Measurements from ENCODE around the gene CCSER1.

CCSER1 gene

GRCh38 chr4:90127223-90127705, at the start of gene CCSER1:
Gene CCSER1, plus strand, starts transcription at chr4:90127394.
- no peak for TF ChIP-seq CTCF (IDR thresholded peaks at IDR 0.05; ENCODE audit: borderline replicate concordance, control extremely low read depth, extremely low read depth, insufficient read depth, missing control alignments)
- DNase-seq (ENCODE audit: low spot score): peak; percentile 59
- in situ Hi-C loops (cut with MboI; ENCODE audit: low sequenced_read_pairs, unreplicated experiment): no loop called here

- no peak for TF ChIP-seq CTCF (IDR thresholded peaks at IDR 0.05; ENCODE audit: borderline replicate concordance, control extremely low read depth, extremely low read depth, insufficient read depth, missing control alignments)
- DNase-seq (ENCODE audit: low spot score): no peak
- in situ Hi-C loops (cut with MboI; ENCODE audit: low sequenced_read_pairs, unreplicated experiment): no loop called here
Observed at GRCh38 chr4:90078440-90078839, 48.8 kb upstream of the CCSER1 start.

GRCh38 chr4:90080116-90080515, 47.1 kb upstream of the CCSER1 start:
- in situ Hi-C loops (cut with MboI; ENCODE audit: low sequenced_read_pairs, unreplicated experiment): no loop called here
- no peak for DNase-seq (ENCODE audit: low spot score)
- no peak for TF ChIP-seq CTCF (IDR thresholded peaks at IDR 0.05; ENCODE audit: borderline replicate concordance, control extremely low read depth, extremely low read depth, insufficient read depth, missing control alignments)

- in situ Hi-C loops (cut with MboI; ENCODE audit: low sequenced_read_pairs, unreplicated experiment): no loop called here
- no peak for DNase-seq (ENCODE audit: low spot score)
- TF ChIP-seq CTCF (IDR thresholded peaks at IDR 0.05; ENCODE audit: borderline replicate concordance, control extremely low read depth, extremely low read depth, insufficient read depth, missing control alignments): no peak
Observed at GRCh38 chr4:90081432-90082144, 45.6 kb upstream of the CCSER1 start.

GRCh38 chr4:90082449-90082848, 44.7 kb upstream of the CCSER1 start:
- TF ChIP-seq CTCF (IDR thresholded peaks at IDR 0.05; ENCODE audit: borderline replicate concordance, control extremely low read depth, extremely low read depth, insufficient read depth, missing control alignments): no peak
- DNase-seq (ENCODE audit: low spot score): no peak
- in situ Hi-C loops (cut with MboI; ENCODE audit: low sequenced_read_pairs, unreplicated experiment): no loop called here

- in situ Hi-C loops (cut with MboI; ENCODE audit: low sequenced_read_pairs, unreplicated experiment): no loop called here
- DNase-seq (ENCODE audit: low spot score): no peak
Observed at GRCh38 chr4:90084277-90084966, 42.8 kb upstream of the CCSER1 start.

More at GRCh38 chr4:90084277-90084966, 42.8 kb upstream of the CCSER1 start:
- no peak for TF ChIP-seq CTCF (IDR thresholded peaks at IDR 0.05; ENCODE audit: borderline replicate concordance, control extremely low read depth, extremely low read depth, insufficient read depth, missing control alignments)

Measured in GM13976 (cell line).